ENCODE data around the gene ACACB.

DNA sequence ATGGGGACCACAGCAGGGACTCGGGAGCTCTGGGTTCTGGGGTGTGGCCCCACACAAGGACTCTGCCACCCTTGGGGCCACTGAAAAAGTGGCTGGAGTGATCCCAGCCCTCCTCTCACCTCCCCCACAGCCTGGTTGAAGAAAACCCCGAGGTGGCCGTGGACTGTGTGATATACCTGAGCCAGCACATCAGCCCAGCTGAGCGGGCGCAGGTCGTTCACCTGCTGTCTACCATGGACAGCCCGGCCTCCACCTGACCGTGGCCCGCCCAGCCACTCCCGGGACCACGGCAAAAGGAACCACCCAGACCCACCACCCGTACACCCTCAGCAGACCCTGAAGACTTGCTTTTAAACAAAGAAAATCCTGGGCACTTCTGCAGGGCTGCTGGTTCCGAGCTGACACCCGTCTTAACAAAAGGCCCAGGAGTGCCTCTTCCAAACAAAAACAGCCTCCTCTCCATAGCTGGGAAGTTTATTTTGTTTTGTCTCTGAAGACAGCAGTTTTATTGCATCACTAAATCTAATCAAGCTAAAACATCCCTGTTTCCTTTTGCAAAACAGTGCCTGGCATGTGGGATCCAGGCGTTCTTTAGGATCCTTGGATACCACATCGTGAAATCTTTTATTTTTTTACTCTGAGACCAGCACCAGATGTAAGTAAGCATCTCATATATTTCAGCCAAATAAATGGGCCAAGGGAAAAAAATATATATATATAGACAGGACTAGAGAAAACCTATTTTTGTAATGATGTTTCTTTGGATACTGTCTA lies 149.9 kb downstream of the ACACB start:
- TF ChIP-seq, protein P1, sequence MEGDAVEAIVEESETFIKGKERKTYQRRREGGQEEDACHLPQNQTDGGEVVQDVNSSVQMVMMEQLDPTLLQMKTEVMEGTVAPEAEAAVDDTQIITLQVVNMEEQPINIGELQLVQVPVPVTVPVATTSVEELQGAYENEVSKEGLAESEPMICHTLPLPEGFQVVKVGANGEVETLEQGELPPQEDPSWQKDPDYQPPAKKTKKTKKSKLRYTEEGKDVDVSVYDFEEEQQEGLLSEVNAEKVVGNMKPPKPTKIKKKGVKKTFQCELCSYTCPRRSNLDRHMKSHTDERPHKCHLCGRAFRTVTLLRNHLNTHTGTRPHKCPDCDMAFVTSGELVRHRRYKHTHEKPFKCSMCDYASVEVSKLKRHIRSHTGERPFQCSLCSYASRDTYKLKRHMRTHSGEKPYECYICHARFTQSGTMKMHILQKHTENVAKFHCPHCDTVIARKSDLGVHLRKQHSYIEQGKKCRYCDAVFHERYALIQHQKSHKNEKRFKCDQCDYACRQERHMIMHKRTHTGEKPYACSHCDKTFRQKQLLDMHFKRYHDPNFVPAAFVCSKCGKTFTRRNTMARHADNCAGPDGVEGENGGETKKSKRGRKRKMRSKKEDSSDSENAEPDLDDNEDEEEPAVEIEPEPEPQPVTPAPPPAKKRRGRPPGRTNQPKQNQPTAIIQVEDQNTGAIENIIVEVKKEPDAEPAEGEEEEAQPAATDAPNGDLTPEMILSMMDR (conservative IDR thresholded peaks at IDR 0.05; ENCODE audit: low read depth in 2 of 2), result no peak
- TF ChIP-seq POLR2AphosphoS5 (IDR thresholded peaks at IDR 0.05; ENCODE audit: low read depth) (no peak), CREB1 (CRISPR knock-in tag; IDR thresholded peaks at IDR 0.05; ENCODE audit: low read depth) (no peak), ZNF331 (CRISPR knock-in tag; IDR thresholded peaks at IDR 0.05; ENCODE audit: low read depth) (no peak), EZH2phosphoT487 (IDR thresholded peaks at IDR 0.05; ENCODE audit: unreplicated experiment) (no peak), EZH2 (IDR thresholded peaks at IDR 0.05; ENCODE audit: low read depth, unreplicated experiment) (no peak), NANOG (IDR thresholded peaks at IDR 0.05; ENCODE audit: borderline replicate concordance) (no peak), STAT1 (IDR thresholded peaks at IDR 0.05; ENCODE audit: unreplicated experiment) (no peak)
- TF ChIP-seq, protein P2, sequence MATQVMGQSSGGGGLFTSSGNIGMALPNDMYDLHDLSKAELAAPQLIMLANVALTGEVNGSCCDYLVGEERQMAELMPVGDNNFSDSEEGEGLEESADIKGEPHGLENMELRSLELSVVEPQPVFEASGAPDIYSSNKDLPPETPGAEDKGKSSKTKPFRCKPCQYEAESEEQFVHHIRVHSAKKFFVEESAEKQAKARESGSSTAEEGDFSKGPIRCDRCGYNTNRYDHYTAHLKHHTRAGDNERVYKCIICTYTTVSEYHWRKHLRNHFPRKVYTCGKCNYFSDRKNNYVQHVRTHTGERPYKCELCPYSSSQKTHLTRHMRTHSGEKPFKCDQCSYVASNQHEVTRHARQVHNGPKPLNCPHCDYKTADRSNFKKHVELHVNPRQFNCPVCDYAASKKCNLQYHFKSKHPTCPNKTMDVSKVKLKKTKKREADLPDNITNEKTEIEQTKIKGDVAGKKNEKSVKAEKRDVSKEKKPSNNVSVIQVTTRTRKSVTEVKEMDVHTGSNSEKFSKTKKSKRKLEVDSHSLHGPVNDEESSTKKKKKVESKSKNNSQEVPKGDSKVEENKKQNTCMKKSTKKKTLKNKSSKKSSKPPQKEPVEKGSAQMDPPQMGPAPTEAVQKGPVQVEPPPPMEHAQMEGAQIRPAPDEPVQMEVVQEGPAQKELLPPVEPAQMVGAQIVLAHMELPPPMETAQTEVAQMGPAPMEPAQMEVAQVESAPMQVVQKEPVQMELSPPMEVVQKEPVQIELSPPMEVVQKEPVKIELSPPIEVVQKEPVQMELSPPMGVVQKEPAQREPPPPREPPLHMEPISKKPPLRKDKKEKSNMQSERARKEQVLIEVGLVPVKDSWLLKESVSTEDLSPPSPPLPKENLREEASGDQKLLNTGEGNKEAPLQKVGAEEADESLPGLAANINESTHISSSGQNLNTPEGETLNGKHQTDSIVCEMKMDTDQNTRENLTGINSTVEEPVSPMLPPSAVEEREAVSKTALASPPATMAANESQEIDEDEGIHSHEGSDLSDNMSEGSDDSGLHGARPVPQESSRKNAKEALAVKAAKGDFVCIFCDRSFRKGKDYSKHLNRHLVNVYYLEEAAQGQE (IDR thresholded peaks at IDR 0.05; ENCODE audit: unreplicated experiment), result no peak

Measured in GM23338 (cell line).